SU-DHL-6 (cell line): ENCODE measurements around the gene OTUB2.

Experiments
- CTCF ChIP-seq: fragments of 200-600 bp; sonication (generic); IDR thresholded peaks from one replicate; pipeline ENCODE4 v1.5.1; 2017; ENCODE audit warnings: antibody characterized with exemption, mild to moderate bottlenecking, low read length, moderate library complexity; ENCODE audit not compliant: insufficient read depth, poor library complexity, severe bottlenecking
- EZH2phosphoT487 ChIP-seq: fragments of 200-600 bp; sonication (generic), shearing (Covaris generic); conservative IDR thresholded peaks from 2 replicates; pipeline ENCODE4 v1.6.1; 2018; ENCODE audit warnings: mild to moderate bottlenecking, antibody characterized with exemption, low read length, moderate library complexity, mixed read lengths

GRCh38 chr14:93982230-93983007 is 43.7 kb upstream of the OTUB2 start:
- TF ChIP-seq CTCF: no peak
- TF ChIP-seq EZH2phosphoT487: no peak
